KOPT-K1 (cell line): ENCODE measurements around the gene SLC36A1.
"Not testable (repeated sequence)": the region's sequence is repeated elsewhere in the genome, so short reads cannot be mapped to it uniquely, and the experiment has no call there.

Experiments used
- H3K27ac ChIP-seq: fragments of 200-600 bp; sonication (generic); 2 replicates; pipeline ENCODE4 v1.5.1; 2016; ENCODE audit warnings: antibody characterized with exemption, mild to moderate bottlenecking, low read depth, low read length; ENCODE audit not compliant: poor library complexity, severe bottlenecking
- H3K36me3 ChIP-seq: fragments of 200-600 bp; sonication (generic); 2 replicates; pipeline ENCODE4 v1.5.1; 2017; ENCODE audit warnings: antibody characterized with exemption, mild to moderate bottlenecking, low read length, moderate library complexity; ENCODE audit not compliant: insufficient read depth
- H3K9me3 ChIP-seq: fragments of 200-600 bp; sonication (generic); 2 replicates; pipeline ENCODE4 v1.5.1; 2017; ENCODE audit warnings: antibody characterized with exemption, low read length, mild to moderate bottlenecking; ENCODE audit not compliant: insufficient read depth, poor library complexity, severe bottlenecking

SLC36A1 gene

GRCh38 chr5:151490627-151491026, 43.2 kb downstream of the SLC36A1 start:
- H3K9me3 ChIP-seq: no peaks in the 10 kb centered on the region
- 0 out of 2 replicates have a peak, but pooled peaks cover 5% of the 10 kb centered on the region for H3K36me3 ChIP-seq
- no peak overlapping the region for H3K27ac ChIP-seq

GRCh38 chr5:151491062-151491461, 43.7 kb downstream of the SLC36A1 start:
- Histone ChIP-seq H3K36me3 (0 out of 2 replicates have a peak, but pooled peaks cover 5% of the 10 kb centered on the region), H3K9me3 (no peaks in the 10 kb centered on the region)

DNA sequence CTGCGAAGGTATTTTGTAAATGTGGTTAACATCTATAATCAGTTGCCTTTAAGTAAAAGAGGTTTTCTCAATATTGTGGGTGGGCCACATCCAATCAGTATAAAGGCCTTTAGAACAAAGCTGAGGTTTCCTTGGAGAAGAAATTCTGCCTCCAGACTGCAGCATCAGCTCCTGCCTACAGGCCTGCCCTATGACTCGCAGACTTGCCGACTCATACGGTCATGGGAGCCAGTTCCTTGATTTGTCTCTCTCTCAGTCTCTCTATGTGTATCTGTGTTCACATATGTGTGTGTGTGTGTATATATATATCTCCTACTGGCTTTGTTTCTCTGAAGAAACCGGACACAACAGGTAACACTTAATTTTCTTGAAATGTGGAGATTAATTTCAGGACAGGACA, 45.3 kb downstream of the SLC36A1 start:
- Histone ChIP-seq H3K36me3 (0 out of 2 replicates have a peak, but pooled peaks cover 5% of the 10 kb centered on the region), H3K9me3 (no peaks in the 10 kb centered on the region), H3K27ac (no peak overlapping the region)

More at GRCh38 chr5:151491062-151491461, 43.7 kb downstream of the SLC36A1 start:
- H3K27ac ChIP-seq: no peak overlapping the region

DNA sequence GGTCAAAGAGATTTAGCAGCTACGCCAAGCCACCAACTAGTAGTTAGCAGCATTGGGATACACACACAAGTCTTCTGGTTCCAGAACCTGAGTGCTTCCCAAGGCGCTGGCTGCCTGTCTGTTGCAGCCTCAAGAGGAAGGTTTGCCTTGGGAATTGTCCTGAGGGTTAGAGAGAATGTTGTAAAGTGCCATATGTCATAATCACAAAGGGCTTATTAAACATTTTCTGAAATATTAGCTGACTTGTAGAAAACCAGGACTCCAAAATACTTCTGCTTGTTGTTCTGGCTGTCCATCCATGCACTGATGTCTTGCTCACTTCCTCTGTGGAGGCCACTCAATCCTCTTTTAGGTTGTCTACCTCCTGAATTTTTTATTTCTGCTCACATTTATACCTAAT, 46.3 kb downstream of the SLC36A1 start:
- Histone ChIP-seq H3K27ac (no peak overlapping the region), H3K36me3 (0 out of 2 replicates have a peak, but pooled peaks cover 5% of the 10 kb centered on the region), H3K9me3 (no peaks in the 10 kb centered on the region)

DNA sequence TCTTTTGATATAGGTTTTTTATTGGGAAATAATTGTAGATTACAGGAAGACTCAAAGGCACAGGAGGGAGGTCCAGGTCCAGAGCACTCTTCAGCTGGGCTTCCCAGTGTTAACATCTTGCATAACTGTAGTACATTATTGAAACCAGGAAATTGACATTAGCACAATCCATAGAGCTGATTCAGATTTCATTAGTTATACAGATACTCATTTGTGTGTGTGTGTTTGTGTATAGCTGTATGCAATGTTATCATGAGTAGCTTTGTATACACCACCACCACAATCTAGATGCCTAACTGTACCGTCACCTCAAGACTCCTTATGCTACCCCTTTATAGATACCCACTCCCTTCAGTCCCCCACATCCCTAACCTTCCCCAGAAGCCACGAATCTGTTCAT, 47.9 kb downstream of the SLC36A1 start:
- Histone ChIP-seq H3K27ac (no peak overlapping the region), H3K9me3 (no peaks in the 10 kb centered on the region)

GRCh38 chr5:151496041-151496484, 48.7 kb downstream of the SLC36A1 start:
- Histone ChIP-seq H3K36me3 (no peaks in the 10 kb centered on the region), H3K27ac (no peak overlapping the region), H3K9me3 (no peaks in the 10 kb centered on the region)

More for the DNA sequence above, 47.9 kb downstream of the SLC36A1 start:
- no peaks in the 10 kb centered on the region for H3K36me3 ChIP-seq

- Histone ChIP-seq H3K9me3 (no peaks in the 10 kb centered on the region), H3K27ac (no peak overlapping the region), H3K36me3 (no peaks in the 10 kb centered on the region)
Measured at GRCh38 chr5:151497391-151498002, 50.1 kb downstream of the SLC36A1 start.

DNA sequence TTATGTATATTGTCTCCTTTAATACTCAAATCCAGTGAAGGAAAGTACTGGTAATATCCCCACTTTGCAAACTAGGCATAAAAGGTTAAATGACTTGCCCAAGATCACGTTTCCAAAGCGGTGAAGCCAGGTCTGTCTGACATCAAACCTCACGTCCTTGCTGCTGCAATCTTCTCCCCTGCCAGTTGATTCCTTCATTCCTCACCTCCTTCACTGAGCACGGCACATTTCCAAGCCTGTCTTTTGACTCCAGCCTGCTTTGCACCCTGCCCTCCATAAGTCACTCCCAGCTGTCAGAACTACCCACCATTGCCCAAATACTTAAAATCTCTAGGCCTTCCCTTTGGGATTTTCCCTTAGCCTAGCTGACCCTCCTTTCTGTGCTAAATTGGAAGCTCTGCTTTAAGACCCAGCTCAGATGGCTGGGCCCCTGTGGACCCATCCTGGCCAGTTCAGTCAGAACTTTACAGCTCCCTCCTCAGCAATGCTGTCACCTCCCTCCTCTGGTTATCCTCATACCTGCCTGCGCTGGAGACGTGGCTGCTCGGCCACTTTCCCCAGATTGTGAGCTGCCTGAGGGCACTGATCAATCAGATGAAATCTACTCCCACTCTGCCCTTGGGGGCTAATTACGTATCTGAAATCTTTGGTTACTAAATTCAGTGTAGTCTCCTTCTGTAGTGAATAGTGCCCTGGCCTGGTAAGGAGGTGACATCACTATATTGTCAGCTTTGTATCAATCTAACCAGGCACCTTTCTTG, 51.2 kb downstream of the SLC36A1 start:
- no peak overlapping the region for H3K27ac ChIP-seq
- H3K9me3 ChIP-seq: no peaks in the 10 kb centered on the region
- H3K36me3 ChIP-seq: no peaks in the 10 kb centered on the region

DNA sequence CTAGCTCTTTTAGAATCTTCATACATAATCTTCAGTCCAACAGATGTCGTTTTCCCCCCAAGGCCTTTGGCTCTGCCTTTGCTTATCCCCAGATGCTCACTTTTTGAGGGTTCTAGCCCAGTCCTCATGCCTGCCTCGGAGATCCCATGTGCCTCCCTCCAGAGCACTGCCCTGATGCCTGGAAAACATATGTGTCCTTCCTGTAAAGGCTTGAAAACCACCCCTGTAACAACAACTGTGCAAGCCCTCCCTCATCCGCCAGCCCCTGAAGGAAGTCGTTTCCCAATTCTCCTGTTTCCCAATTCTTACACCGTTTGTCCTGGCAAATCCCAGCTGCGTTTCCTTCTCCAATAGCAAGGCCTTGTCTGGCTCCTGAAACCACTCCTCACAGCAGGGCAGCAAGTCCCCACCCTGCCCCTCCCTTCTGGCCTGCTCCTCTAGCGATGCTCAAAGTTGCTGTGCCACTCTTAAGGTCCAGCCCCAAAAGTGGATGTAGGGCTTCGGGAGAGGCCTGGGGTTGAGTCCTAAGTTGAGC, 52.2 kb downstream of the SLC36A1 start:
- Histone ChIP-seq H3K36me3 (no peaks in the 10 kb centered on the region), H3K9me3 (no peaks in the 10 kb centered on the region), H3K27ac (no peak overlapping the region)

- H3K9me3 ChIP-seq: no peaks in the 10 kb centered on the region
- H3K27ac ChIP-seq: no peak overlapping the region
- no peaks in the 10 kb centered on the region for H3K36me3 ChIP-seq
Measured at GRCh38 chr5:151504006-151504405, 56.6 kb downstream of the SLC36A1 start.

DNA sequence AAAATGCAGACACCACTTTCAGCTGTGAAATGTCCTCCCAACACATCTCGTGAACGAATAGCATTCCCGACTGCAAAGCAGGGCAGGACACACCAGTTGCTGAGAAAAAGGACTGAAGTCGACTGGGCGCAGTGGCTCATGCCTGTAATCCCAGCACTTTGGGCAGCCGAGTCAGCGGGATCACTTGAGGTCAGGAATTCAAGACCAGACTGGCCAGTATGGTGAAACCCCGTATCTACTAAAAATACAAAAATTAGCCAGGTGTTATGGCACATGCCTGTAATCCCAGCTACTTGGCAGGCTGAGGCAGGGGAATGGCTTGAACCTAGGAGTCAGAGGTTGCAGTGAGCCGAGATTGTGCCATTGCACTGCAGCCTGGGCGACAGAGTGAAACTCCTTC, 60.9 kb downstream of the SLC36A1 start:
- H3K36me3 ChIP-seq, H3K27ac ChIP-seq: not testable (repeated sequence)

DNA sequence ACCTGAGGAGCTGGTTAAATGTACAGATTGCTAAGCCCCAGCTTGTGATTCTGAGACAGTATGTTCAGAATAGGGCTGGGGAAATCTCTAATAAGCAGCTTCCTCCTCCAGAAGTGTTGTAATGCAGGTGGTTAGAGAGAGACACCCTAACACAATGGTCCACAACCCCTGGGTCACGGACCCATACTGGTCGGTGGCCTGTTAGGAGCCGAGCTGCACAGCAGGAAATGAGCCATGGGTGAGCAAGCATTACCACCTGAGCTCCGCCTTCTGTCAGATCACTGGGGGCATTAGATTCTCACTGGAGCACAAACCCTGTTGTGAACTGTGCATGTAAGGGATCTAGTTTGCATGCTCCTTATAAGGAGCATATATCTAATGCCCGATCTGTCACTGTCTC, 61.8 kb downstream of the SLC36A1 start:
- Histone ChIP-seq H3K36me3 (no peaks in the 10 kb centered on the region), H3K9me3 (no peaks in the 10 kb centered on the region), H3K27ac (no peak overlapping the region)

More for the DNA sequence above, 60.9 kb downstream of the SLC36A1 start:
- H3K9me3 ChIP-seq: not testable (repeated sequence)

- no peaks in the 10 kb centered on the region for H3K9me3 ChIP-seq
- no peaks in the 10 kb centered on the region for H3K36me3 ChIP-seq
- no peak overlapping the region for H3K27ac ChIP-seq
Measured at GRCh38 chr5:151509836-151510235, 62.4 kb downstream of the SLC36A1 start.

GRCh38 chr5:151517122-151517920, 69.9 kb downstream of the SLC36A1 start:
- Histone ChIP-seq H3K9me3 (no peaks in the 10 kb centered on the region), H3K36me3 (no peaks in the 10 kb centered on the region), H3K27ac (no peak overlapping the region)

GRCh38 chr5:151520294-151520693, 72.9 kb downstream of the SLC36A1 start:
- Histone ChIP-seq H3K36me3 (no peaks in the 10 kb centered on the region), H3K27ac (no peak overlapping the region), H3K9me3 (no peaks in the 10 kb centered on the region)
